Calu3 (cell line): ENCODE data around the gene ODAPH. TPM values are rescaled to one million over a fixed set of nuclear protein-coding genes. Genes with fewer than 3 reads are reported as not detected.
"Not testable (repeated sequence)": the region's sequence is repeated elsewhere in the genome, so short reads cannot be mapped to it uniquely, and the experiment has no call there.

Experiments
- Bru-seq: library from RNA; stranded (reverse); fragments of 400-500 nt; gene quantifications from one replicate; lab custom pipeline; 2021; lab: Mats Ljungman, UMichigan
- BruChase-seq, 2 experiments: library from RNA; stranded (reverse); fragments of 400-500 nt; gene quantifications; one replicate each; lab custom pipeline; 2021; lab: Mats Ljungman, UMichigan
- BruUV-seq: library from RNA; stranded (reverse); fragments of 400-500 nt; replicated peaks from 2 replicates; lab custom pipeline; 2021; lab: Mats Ljungman, UMichigan
- CTCF ChIA-PET: fragments of 300-600 bp; sonication (Branson Sonifier 250); formaldehyde crosslinking; loops from one replicate; lab custom pipeline; 2022; ENCODE audit warnings: antibody characterized with exemption; lab: Charles Lee
- DNase-seq: peaks from one replicate; pipeline ENCODE4 v3.0.0; 2022
- H3K27ac Mint-ChIP-seq: one replicate; pipeline ENCODE4 v1.8.0; 2022; ENCODE audit warnings: mixed read lengths; ENCODE audit not compliant: unreplicated experiment
- H3K27me3 Mint-ChIP-seq: one replicate; pipeline ENCODE4 v1.8.0; 2022; ENCODE audit warnings: mixed read lengths; ENCODE audit not compliant: unreplicated experiment
- H3K36me3 Mint-ChIP-seq: one replicate; pipeline ENCODE4 v1.8.0; 2022; ENCODE audit warnings: mild to moderate bottlenecking, moderate library complexity, mixed read lengths; ENCODE audit not compliant: insufficient read depth, unreplicated experiment
- H3K4me1 Mint-ChIP-seq: one replicate; pipeline ENCODE4 v1.8.0; 2022; ENCODE audit warnings: mild to moderate bottlenecking, low read depth, mixed read lengths; ENCODE audit not compliant: unreplicated experiment
- H3K4me3 Mint-ChIP-seq: one replicate; pipeline ENCODE4 v1.8.0; 2022; ENCODE audit warnings: mild to moderate bottlenecking, low read depth, moderate library complexity, mixed read lengths; ENCODE audit not compliant: unreplicated experiment
- H3K9me3 Mint-ChIP-seq: one replicate; pipeline ENCODE4 v1.8.0; 2022; ENCODE audit warnings: low read depth, mixed read lengths; ENCODE audit not compliant: unreplicated experiment
- intact Hi-C: fragments of 100-400 bp; cut with micrococcal nuclease; formaldehyde crosslinking; loops from one replicate; pipeline ENCODE4 v1.10.0; 2022; ENCODE audit not compliant: unreplicated experiment
- long read RNA-seq: library from polyadenylated mRNA; stranded (forward); transcript quantifications from one replicate; pipeline ENCODE4 v2.0.0, GENCODE V29; 2022
- total RNA-seq: library from RNA; stranded (reverse); gene quantifications from 2 replicates; pipeline ENCODE4 v1.2.3, GENCODE V29; 2022
- TF ChIP-seq, protein P1 (sequence below): fragments of 200-600 bp; IDR thresholded peaks from one replicate; pipeline ENCODE4 v1.8.0; 2022; ENCODE audit warnings: antibody characterized with exemption; ENCODE audit not compliant: unreplicated experiment

Gene ODAPH, protein sequence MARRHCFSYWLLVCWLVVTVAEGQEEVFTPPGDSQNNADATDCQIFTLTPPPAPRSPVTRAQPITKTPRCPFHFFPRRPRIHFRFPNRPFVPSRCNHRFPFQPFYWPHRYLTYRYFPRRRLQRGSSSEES
- total RNA-seq (not detected in 2 replicates), Bru-seq, nascent RNA (percentile 22 among the genes with signal in this experiment), BruChase-seq, experiment 1, labeled RNA remaining after a 6-hour chase (percentile 28 among the genes with signal in this experiment), BruChase-seq, experiment 2, labeled RNA remaining after a 2-hour chase (percentile 26 among the genes with signal in this experiment)
- long read RNA-seq = 0 reads

DNA sequence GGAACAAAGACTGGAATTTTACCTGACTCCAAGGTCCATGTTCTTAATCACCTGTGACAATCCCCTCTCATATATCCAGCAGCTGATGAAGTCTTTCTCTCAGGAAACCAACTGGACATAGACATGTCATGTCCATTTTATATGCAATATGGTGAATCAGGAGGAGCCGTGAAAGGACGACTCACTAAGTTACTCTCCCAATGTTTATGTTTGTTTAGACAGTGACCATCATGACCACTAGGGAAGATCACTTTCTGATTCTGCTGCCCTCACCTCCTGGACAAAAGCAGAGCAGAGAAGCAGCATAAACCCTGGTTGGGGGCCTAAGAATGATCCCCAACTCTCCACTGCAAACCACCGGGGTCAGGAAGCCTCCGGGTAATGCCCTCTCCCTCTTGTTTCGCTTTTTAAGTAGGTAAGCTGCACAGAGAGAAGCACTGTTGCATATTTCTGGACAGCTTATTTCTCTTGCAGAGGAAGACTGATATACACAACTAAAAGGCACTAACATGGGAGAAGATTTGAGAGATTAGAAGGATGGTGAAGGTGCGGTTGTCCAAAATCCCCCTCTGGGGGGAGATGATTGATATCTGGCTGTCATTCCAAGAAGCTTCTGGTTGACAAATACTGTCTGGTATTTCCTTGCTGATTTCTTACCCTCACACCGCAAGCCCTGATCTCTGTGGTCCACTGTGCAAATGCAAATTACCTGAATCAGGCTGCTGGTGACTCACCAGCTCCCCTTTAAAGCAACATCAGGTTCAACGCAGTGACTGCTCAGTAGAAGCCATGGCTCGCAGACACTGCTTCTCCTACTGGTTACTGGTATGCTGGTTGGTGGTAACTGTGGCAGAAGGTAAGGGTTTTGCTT is at the start of gene ODAPH:
Gene ODAPH (plus strand): TSS at position 773 of the 871 bp plus-strand sequence. CDS start 17 bp downstream, at position 790.
- no TSS peak for BruUV-seq
- H3K36me3 Mint-ChIP-seq = no peaks in the 10 kb centered on the region
- H3K9me3 Mint-ChIP-seq = no peaks in the 10 kb centered on the region
- no peaks in the 10 kb centered on the region for H3K4me1 Mint-ChIP-seq
- TF ChIP-seq, protein P1, sequence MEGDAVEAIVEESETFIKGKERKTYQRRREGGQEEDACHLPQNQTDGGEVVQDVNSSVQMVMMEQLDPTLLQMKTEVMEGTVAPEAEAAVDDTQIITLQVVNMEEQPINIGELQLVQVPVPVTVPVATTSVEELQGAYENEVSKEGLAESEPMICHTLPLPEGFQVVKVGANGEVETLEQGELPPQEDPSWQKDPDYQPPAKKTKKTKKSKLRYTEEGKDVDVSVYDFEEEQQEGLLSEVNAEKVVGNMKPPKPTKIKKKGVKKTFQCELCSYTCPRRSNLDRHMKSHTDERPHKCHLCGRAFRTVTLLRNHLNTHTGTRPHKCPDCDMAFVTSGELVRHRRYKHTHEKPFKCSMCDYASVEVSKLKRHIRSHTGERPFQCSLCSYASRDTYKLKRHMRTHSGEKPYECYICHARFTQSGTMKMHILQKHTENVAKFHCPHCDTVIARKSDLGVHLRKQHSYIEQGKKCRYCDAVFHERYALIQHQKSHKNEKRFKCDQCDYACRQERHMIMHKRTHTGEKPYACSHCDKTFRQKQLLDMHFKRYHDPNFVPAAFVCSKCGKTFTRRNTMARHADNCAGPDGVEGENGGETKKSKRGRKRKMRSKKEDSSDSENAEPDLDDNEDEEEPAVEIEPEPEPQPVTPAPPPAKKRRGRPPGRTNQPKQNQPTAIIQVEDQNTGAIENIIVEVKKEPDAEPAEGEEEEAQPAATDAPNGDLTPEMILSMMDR = no peak
- H3K4me3 Mint-ChIP-seq = peak within 1 kb of the TSS; percentile 41
- H3K27me3 Mint-ChIP-seq = no peaks in the 10 kb centered on the region
- intact Hi-C loops = no loop called here
- peak; percentile 36 for DNase-seq
- no peak within 1 kb of the TSS for H3K27ac Mint-ChIP-seq
- CTCF ChIA-PET = interaction anchor here (0.6 to 1.3 kb wide), 5 partner anchors 9 to 241 kb away, joined by 3 to 4 read pairs (median 3); partner anchors contain the start of genes RCHY1 and THAP6

DNA sequence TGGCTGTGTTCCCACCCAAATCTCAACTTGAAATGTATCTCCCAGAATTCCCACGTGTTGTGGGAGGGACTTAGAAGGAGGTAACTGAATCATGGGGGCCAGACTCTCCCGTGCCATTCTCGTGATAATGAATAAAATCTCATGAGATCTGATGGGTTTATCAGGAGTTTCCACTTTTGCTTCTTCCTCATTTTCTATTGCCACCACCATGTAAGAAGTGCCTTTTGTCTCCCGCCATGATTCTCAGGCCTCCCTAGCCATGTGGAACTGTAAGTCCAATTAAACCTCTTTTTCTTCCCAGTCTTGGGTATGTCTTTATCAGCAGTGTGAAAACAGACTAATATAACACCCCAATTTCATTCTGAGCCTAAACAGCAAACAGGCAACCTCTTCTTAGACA is 46.3 kb upstream of the ODAPH start:
- H3K9me3 Mint-ChIP-seq, H3K27ac Mint-ChIP-seq, H3K27me3 Mint-ChIP-seq, intact Hi-C loops, DNase-seq, BruUV-seq, H3K4me1 Mint-ChIP-seq, H3K4me3 Mint-ChIP-seq, CTCF ChIA-PET: not testable (repeated sequence)
- H3K36me3 Mint-ChIP-seq = peaks cover 20% of the 10 kb centered on the region

DNA sequence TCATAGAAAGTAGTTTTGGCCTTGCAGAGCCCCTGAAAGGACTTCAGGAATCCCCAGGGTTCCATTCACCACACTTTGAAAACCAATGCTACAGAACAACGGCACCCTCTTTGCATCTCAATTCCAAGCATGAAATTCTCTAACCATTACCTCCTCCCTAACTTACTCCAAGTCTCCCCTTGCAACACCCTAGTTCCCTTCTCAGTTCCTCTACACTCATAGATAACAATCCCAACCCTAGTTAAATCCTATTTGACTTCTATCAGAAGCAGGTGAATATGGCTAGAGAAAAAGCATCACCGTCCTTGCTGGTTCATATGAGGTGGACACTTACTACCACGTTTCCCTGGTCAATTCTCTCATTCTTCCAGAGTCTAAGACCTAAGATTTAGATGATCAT is 44.0 kb upstream of the ODAPH start:
- no peak overlapping the region for H3K27ac Mint-ChIP-seq
- TF ChIP-seq, protein P1 = no peak
- H3K9me3 Mint-ChIP-seq = no peaks in the 10 kb centered on the region
- H3K27me3 Mint-ChIP-seq = no peaks in the 10 kb centered on the region
- peaks cover 9% of the 10 kb centered on the region for H3K4me1 Mint-ChIP-seq
- BruUV-seq = no TSS peak
- intact Hi-C loops = no loop called here
- H3K4me3 Mint-ChIP-seq = no peak overlapping the region
- no peak for DNase-seq
- CTCF ChIA-PET = no interaction called here
- peaks cover 25% of the 10 kb centered on the region for H3K36me3 Mint-ChIP-seq

DNA sequence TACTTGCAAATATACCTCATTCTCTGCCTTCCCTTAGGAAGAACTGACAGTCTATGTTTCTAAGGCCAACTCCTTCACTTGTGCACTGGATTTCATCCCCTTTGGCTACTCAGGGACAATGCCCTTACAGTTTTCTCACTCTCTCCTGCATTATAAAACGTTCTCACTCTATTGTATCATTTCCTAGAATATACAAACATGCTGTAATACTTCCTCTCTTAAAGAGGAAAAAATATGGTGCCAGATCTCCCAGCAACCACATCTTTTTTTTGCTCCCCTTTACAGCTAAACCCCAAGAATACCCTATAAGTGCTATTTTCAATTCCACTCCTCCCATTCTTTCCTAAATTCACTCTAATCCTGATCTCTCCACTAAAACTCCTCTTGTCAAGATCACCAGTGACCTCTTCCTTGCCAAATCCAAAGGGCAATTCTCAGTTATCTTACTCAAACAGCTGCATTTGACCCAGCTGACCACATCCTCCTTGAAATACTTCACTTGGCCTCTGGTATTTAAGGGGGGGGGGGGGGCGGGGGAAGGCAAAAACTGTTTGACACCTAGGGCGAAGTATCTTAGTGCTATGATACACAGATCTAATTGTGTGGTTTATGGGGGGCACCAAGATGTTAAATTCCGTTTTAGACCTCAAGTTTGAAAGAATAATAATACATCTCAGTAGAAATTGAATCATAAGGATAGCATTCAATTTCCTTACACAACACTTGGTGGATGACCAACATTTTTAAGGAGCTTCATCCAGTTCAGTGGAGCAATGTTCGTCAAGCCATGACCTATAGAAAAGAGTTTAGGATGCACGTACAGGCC is 43.3 kb upstream of the ODAPH start:
- TF ChIP-seq, protein P1 = no peak
- CTCF ChIA-PET = interaction anchor here (0.5 to 0.6 kb wide), 2 partner anchors 212 to 375 kb away, joined by 3 read pairs; partner anchors contain the start of gene USO1
- Mint-ChIP-seq H3K4me3 (no peak overlapping the region), H3K9me3 (no peaks in the 10 kb centered on the region), H3K36me3 (peaks cover 28% of the 10 kb centered on the region), H3K4me1 (peaks cover 9% of the 10 kb centered on the region), H3K27ac (no peak overlapping the region), H3K27me3 (no peaks in the 10 kb centered on the region)
- no peak for DNase-seq
- intact Hi-C loops = no loop called here
- BruUV-seq = no TSS peak
